ENCODE data around the gene SAPCD2. TPM values are rescaled to one million over a fixed set of nuclear protein-coding genes. Genes with fewer than 3 reads are reported as not detected.

SAPCD2 gene
- total RNA-seq, 1 experiment from 2014 or later, result 18.4 TPM

DNA sequence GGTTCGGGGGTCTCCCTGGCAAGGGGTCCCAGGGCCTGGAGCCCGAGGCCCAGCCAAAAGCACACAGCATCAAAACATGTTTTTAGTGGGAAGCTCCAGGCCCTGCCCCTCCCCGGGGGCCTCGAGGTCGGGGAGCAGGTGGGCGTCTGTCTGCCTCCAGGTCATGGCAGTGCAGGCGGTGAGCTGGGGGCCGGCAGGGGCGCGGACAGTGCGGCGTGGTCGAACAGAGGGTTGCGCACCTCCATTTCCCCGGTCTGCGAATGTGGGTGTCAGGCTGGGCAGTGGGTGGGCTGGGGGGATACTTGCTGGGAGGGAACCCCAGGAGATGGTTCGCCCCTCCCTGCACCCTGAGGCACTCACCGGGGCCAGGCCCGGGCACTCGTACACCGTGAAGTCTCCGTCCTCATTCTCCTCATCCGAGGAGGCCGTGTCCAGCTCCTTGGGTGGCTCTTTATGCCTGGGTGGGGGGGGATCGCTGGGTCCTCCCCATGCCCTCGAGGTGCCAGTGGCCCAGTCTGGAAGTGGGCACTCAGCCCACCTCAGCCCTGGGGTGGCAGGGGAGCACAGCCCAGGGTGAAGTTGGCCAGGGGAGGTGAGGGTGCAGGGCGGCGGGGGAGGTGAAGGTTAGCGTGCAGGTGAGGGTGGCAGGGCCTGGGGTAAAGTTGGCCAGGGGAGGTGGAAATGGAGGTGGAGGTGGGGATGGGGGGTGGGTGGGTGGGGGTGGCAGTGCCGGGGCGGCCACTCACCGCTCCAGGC lies 30.6 kb downstream of the SAPCD2 start:
- Histone ChIP-seq H3K4me3 (ENCODE audit: low read depth in 2 of 2, low read length in 2 of 2) (no peak overlapping the region), H3K36me3 (ENCODE audit: control insufficient read depth, insufficient read depth, low read length) (no peaks in the 10 kb centered on the region), H3K27ac (ENCODE audit: low read length) (no peak overlapping the region), H3K9me3 (ENCODE audit: control insufficient read depth, insufficient read depth, low read depth, low read length) (no peaks in the 10 kb centered on the region), H3K27me3 (ENCODE audit: control insufficient read depth, insufficient read depth, low read length) (no peaks in the 10 kb centered on the region), H3K4me1 (ENCODE audit: control insufficient read depth, insufficient read depth, low read length) (peaks cover 9% of the 10 kb centered on the region)
- intact Hi-C loops (cut with micrococcal nuclease; ENCODE audit: unreplicated experiment), result loop anchor here (10.0 kb wide), 1 partner anchor 95 kb away; the partner anchor contains the start of genes C8G and FBXW5
- POLR2A ChIA-PET, result no interaction called here
- in situ Hi-C loops (cut with HindIII; ENCODE audit: low pct_unique_long_range_greater_than_20kb, low sequenced_read_pairs), result no loop called here
- ATAC-seq (no peak), DNase-seq (ENCODE audit: low read depth, low spot score) (no peak)
- TF ChIP-seq TCF7L2 (IDR thresholded peaks at IDR 0.05; ENCODE audit: low read depth, low read length) (no peak), SIN3A (IDR thresholded peaks at IDR 0.05; ENCODE audit: borderline replicate concordance, insufficient read depth, low read depth, low read length) (no peak), POLR2AphosphoS5 (IDR thresholded peaks at IDR 0.05; ENCODE audit: low read depth, low read length) (no peak), REST (IDR thresholded peaks at IDR 0.05; ENCODE audit: insufficient read depth in 1 of 2, low read depth in 2 of 2, low read length in 1 of 2) (no peak)
- TF ChIP-seq, protein P1, sequence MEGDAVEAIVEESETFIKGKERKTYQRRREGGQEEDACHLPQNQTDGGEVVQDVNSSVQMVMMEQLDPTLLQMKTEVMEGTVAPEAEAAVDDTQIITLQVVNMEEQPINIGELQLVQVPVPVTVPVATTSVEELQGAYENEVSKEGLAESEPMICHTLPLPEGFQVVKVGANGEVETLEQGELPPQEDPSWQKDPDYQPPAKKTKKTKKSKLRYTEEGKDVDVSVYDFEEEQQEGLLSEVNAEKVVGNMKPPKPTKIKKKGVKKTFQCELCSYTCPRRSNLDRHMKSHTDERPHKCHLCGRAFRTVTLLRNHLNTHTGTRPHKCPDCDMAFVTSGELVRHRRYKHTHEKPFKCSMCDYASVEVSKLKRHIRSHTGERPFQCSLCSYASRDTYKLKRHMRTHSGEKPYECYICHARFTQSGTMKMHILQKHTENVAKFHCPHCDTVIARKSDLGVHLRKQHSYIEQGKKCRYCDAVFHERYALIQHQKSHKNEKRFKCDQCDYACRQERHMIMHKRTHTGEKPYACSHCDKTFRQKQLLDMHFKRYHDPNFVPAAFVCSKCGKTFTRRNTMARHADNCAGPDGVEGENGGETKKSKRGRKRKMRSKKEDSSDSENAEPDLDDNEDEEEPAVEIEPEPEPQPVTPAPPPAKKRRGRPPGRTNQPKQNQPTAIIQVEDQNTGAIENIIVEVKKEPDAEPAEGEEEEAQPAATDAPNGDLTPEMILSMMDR (IDR thresholded peaks at IDR 0.05), result no peak
- no TSS peak for BruUV-seq (replicated peaks)
- CTCF ChIA-PET, result interaction anchor here (0.6 to 1.1 kb wide), 2 partner anchors 14 to 92 kb away, joined by 3 read pairs; no protein-coding TSS in a partner anchor

DNA sequence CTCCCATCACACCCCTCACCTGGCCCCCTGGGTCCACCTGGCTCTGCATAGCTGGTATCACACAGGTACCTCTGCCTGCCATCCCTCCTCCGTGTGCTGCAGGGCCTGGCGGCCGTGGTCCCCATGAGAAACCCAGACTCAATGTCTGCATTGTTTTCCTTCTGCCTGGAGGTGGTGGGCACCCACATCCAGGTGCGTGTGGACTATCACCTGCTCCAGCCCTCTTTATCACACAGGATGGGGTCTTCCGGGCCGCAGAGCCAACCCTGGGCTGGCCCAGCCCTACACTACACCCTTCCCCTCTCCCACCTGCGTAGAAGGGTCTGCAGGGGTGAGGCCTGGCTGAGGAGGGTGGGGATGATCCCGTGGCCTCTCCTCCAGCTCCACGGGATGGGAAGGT lies 31.4 kb downstream of the SAPCD2 start:
- TF ChIP-seq, protein P1 (IDR thresholded peaks at IDR 0.05), result no peak
- TF ChIP-seq REST (IDR thresholded peaks at IDR 0.05; ENCODE audit: insufficient read depth in 1 of 2, low read depth in 2 of 2, low read length in 1 of 2) (no peak), TCF7L2 (IDR thresholded peaks at IDR 0.05; ENCODE audit: low read depth, low read length) (no peak), POLR2AphosphoS5 (IDR thresholded peaks at IDR 0.05; ENCODE audit: low read depth, low read length) (no peak), SIN3A (IDR thresholded peaks at IDR 0.05; ENCODE audit: borderline replicate concordance, insufficient read depth, low read depth, low read length) (no peak)
- ATAC-seq (no peak), DNase-seq (ENCODE audit: low read depth, low spot score) (no peak)
- Histone ChIP-seq H3K36me3 (ENCODE audit: control insufficient read depth, insufficient read depth, low read length) (no peaks in the 10 kb centered on the region), H3K4me1 (ENCODE audit: control insufficient read depth, insufficient read depth, low read length) (peaks cover 5% of the 10 kb centered on the region), H3K4me3 (ENCODE audit: low read depth in 2 of 2, low read length in 2 of 2) (no peak overlapping the region), H3K27ac (ENCODE audit: low read length) (no peak overlapping the region), H3K9me3 (ENCODE audit: control insufficient read depth, insufficient read depth, low read depth, low read length) (no peaks in the 10 kb centered on the region), H3K27me3 (ENCODE audit: control insufficient read depth, insufficient read depth, low read length) (no peaks in the 10 kb centered on the region)
- ChIA-PET POLR2A (no interaction called here), CTCF (interaction anchor here (0.5 to 1.1 kb wide), 3 partner anchors 13 to 276 kb away, joined by 3 read pairs; no protein-coding TSS in a partner anchor)
- intact Hi-C loops (cut with micrococcal nuclease; ENCODE audit: unreplicated experiment) (loop anchor here (10.0 kb wide), 1 partner anchor 94 kb away; the partner anchor contains the start of genes C8G and FBXW5), in situ Hi-C loops (cut with HindIII; ENCODE audit: low pct_unique_long_range_greater_than_20kb, low sequenced_read_pairs) (no loop called here)
- BruUV-seq (replicated peaks), result no TSS peak
